ENCODE results near the gene TMC2. TPM values are rescaled to one million over a fixed set of nuclear protein-coding genes. Genes with fewer than 3 reads are reported as not detected.

The TMC2 gene
- total RNA-seq, 1 experiment from 2014 or later: not detected

- Histone ChIP-seq H3K4me3 (ENCODE audit: low read depth in 2 of 2, low read length in 2 of 2) (no peak overlapping the region), H3K27ac (ENCODE audit: low read length) (no peak overlapping the region), H3K4me1 (ENCODE audit: control insufficient read depth, insufficient read depth, low read length) (no peaks in the 10 kb centered on the region), H3K27me3 (ENCODE audit: control insufficient read depth, insufficient read depth, low read length) (peaks cover 39% of the 10 kb centered on the region), H3K36me3 (ENCODE audit: control insufficient read depth, insufficient read depth, low read length) (no peaks in the 10 kb centered on the region), H3K9me3 (ENCODE audit: control insufficient read depth, insufficient read depth, low read depth, low read length) (no peaks in the 10 kb centered on the region)
- intact Hi-C loops (cut with micrococcal nuclease; ENCODE audit: unreplicated experiment) (no loop called here), in situ Hi-C loops (cut with HindIII; ENCODE audit: low pct_unique_long_range_greater_than_20kb, low sequenced_read_pairs) (no loop called here)
- TF ChIP-seq SIN3A (IDR thresholded peaks at IDR 0.05; ENCODE audit: borderline replicate concordance, insufficient read depth, low read depth, low read length) (no peak), TCF7L2 (IDR thresholded peaks at IDR 0.05; ENCODE audit: low read depth, low read length) (no peak), POLR2AphosphoS5 (IDR thresholded peaks at IDR 0.05; ENCODE audit: low read depth, low read length) (no peak)
- TF ChIP-seq, protein P1, sequence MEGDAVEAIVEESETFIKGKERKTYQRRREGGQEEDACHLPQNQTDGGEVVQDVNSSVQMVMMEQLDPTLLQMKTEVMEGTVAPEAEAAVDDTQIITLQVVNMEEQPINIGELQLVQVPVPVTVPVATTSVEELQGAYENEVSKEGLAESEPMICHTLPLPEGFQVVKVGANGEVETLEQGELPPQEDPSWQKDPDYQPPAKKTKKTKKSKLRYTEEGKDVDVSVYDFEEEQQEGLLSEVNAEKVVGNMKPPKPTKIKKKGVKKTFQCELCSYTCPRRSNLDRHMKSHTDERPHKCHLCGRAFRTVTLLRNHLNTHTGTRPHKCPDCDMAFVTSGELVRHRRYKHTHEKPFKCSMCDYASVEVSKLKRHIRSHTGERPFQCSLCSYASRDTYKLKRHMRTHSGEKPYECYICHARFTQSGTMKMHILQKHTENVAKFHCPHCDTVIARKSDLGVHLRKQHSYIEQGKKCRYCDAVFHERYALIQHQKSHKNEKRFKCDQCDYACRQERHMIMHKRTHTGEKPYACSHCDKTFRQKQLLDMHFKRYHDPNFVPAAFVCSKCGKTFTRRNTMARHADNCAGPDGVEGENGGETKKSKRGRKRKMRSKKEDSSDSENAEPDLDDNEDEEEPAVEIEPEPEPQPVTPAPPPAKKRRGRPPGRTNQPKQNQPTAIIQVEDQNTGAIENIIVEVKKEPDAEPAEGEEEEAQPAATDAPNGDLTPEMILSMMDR (IDR thresholded peaks at IDR 0.05): no peak
- TF ChIP-seq, protein P2, sequence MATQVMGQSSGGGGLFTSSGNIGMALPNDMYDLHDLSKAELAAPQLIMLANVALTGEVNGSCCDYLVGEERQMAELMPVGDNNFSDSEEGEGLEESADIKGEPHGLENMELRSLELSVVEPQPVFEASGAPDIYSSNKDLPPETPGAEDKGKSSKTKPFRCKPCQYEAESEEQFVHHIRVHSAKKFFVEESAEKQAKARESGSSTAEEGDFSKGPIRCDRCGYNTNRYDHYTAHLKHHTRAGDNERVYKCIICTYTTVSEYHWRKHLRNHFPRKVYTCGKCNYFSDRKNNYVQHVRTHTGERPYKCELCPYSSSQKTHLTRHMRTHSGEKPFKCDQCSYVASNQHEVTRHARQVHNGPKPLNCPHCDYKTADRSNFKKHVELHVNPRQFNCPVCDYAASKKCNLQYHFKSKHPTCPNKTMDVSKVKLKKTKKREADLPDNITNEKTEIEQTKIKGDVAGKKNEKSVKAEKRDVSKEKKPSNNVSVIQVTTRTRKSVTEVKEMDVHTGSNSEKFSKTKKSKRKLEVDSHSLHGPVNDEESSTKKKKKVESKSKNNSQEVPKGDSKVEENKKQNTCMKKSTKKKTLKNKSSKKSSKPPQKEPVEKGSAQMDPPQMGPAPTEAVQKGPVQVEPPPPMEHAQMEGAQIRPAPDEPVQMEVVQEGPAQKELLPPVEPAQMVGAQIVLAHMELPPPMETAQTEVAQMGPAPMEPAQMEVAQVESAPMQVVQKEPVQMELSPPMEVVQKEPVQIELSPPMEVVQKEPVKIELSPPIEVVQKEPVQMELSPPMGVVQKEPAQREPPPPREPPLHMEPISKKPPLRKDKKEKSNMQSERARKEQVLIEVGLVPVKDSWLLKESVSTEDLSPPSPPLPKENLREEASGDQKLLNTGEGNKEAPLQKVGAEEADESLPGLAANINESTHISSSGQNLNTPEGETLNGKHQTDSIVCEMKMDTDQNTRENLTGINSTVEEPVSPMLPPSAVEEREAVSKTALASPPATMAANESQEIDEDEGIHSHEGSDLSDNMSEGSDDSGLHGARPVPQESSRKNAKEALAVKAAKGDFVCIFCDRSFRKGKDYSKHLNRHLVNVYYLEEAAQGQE (IDR thresholded peaks at IDR 0.05; ENCODE audit: insufficient read depth in 1 of 2, low read depth in 2 of 2, low read length in 1 of 2): no peak
- BruUV-seq (replicated peaks): no TSS peak
- POLR2A ChIA-PET: no interaction called here
- no peak for ATAC-seq
- DNase-seq (ENCODE audit: low read depth, low spot score): no peak
- CTCF ChIA-PET: no interaction called here
Observed at GRCh38 chr20:2557873-2558580, 21.7 kb downstream of the TMC2 start.

DNA sequence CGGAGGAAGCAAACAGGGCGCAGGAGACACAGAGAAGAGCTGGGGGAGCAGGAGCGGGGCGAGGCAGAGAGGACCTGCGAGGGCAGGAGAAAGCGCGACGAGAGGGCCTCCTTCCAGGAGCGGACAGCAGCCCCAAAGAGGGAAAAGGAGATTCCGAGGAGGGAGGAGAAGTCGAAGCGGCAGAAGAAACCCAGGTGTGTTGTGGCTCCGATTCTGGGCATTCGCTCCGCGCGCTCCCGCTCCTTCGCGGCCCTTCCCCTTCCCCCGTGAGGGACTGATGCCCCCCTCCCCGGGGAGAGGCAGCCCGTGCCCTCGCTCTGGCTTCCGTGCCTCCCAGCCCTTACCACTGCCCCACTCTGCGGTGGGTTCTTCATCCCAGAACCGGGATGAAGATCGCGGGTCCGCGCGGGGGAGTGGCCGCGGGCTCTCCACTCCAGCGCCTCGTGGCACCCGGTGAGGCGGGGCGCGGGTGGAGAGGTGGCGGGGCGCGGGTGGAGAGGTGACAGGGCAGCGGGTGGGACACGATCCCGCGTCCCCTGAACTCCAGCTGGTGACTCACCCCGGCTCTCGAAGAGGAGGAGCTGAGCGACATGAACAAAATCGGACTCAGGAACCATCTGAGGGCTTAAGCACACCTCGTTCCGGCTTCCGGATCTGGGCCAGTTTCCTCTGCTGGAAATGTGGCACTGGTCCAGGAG is 22.4 kb downstream of the TMC2 start:
- intact Hi-C loops (cut with micrococcal nuclease; ENCODE audit: unreplicated experiment): no loop called here
- DNase-seq (ENCODE audit: low read depth, low spot score) (no peak), ATAC-seq (no peak)
- TF ChIP-seq POLR2AphosphoS5 (IDR thresholded peaks at IDR 0.05; ENCODE audit: low read depth, low read length) (no peak), SIN3A (IDR thresholded peaks at IDR 0.05; ENCODE audit: borderline replicate concordance, insufficient read depth, low read depth, low read length) (no peak), TCF7L2 (IDR thresholded peaks at IDR 0.05; ENCODE audit: low read depth, low read length) (no peak)
- TF ChIP-seq, protein P1 (IDR thresholded peaks at IDR 0.05): no peak
- TF ChIP-seq, protein P2 (IDR thresholded peaks at IDR 0.05; ENCODE audit: insufficient read depth in 1 of 2, low read depth in 2 of 2, low read length in 1 of 2): no peak
- Histone ChIP-seq H3K27me3 (ENCODE audit: control insufficient read depth, insufficient read depth, low read length) (peaks cover 36% of the 10 kb centered on the region), H3K36me3 (ENCODE audit: control insufficient read depth, insufficient read depth, low read length) (no peaks in the 10 kb centered on the region), H3K4me1 (ENCODE audit: control insufficient read depth, insufficient read depth, low read length) (no peaks in the 10 kb centered on the region), H3K27ac (ENCODE audit: low read length) (no peak overlapping the region), H3K4me3 (ENCODE audit: low read depth in 2 of 2, low read length in 2 of 2) (peak overlapping the region in 1 of 2 experiments; percentile 23; a peak in 2 of 4 replicates), H3K9me3 (ENCODE audit: control insufficient read depth, insufficient read depth, low read depth, low read length) (no peaks in the 10 kb centered on the region)
- BruUV-seq (replicated peaks): no TSS peak
- in situ Hi-C loops (cut with HindIII; ENCODE audit: low pct_unique_long_range_greater_than_20kb, low sequenced_read_pairs): no loop called here
- CTCF ChIA-PET: no interaction called here
- POLR2A ChIA-PET: no interaction called here
